GM21390 (cell line): ENCODE measurements around the gene RMC1.
"Not testable (repeated sequence)": the region's sequence is repeated elsewhere in the genome, so short reads cannot be mapped to it uniquely, and the experiment has no call there.

Experiments
- ATAC-seq: cut with Tn5 transposase; IDR thresholded peaks from one replicate; pipeline ENCODE4 v1.9.1; 2021; ENCODE audit not compliant: unreplicated experiment

The RMC1 gene

DNA sequence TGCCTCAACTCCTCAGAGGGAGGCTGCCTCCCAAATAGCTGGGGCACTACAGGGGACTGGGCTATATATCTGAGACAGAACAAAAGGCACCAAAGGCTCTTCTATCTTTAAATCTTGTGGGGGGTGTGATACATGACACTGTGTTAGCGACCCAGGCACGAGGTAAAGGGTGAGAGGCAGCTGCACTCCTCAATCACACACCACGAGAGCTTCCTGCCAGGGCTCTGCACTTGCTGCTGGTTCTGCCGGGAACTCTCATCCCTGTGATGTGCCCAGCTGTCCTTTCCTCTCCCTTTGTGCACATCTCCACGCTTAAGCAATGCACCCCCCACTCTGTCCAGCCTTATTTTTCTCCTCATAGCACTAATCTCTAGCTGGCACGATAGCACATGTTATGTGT, 50.6 kb downstream of the RMC1 start:
- ATAC-seq, result no peak

DNA sequence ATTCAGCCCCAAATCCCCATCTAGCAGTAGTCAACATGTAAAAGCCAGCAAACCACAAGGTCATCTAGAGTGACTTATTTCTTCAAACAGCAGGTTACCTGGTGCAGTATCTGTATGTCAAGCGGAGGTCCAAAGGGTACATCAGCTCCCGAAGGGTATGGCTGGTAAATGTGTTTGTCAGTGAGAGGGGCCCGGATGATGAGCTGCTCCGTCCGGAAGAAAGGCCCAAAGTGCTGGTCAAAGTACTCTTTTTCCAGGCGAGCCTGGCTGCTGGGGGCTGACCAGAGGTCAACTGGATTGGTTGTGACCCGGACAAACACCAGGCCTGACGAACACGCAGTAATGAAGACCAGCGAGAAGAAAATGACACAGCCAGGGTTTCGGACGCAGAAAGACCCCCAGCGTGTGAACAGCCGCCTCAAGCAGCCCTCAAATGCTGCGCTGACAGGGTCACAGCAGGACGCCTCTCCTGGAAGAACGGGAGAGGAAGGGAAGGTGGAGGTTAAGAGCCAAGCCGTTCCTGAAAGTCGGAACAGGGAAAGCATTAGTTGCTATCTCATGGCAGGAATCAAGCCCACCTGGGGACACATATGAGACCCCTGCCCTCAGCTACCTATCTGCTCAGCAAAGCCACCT, 53.0 kb downstream of the RMC1 start:
- ATAC-seq, result no peak

- ATAC-seq, result not testable (repeated sequence)
These were observed 54.2 kb downstream of the RMC1 start for GRCh38 chr18:23557511-23557910.

DNA sequence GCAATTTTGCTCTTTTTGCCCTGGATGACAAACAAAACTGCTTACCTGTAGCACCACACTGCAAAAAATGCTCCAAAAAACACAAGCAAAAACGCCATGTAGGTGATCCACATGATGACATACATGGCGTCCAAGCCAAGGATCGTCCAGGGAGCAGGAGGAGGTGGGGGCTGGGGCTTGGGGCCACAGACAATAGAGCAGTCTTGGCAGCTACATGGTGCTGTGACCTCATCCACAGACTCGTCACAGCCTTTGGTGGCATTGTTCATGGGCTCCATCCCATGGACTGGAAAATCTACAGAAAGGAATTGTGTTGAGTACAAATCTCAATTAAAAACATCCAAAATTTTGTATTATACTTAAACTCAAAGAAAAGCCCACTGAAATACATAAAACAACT, 56.9 kb downstream of the RMC1 start:
- no peak for ATAC-seq

GRCh38 chr18:23563377-23564043, 60.2 kb downstream of the RMC1 start:
- no peak for ATAC-seq

DNA sequence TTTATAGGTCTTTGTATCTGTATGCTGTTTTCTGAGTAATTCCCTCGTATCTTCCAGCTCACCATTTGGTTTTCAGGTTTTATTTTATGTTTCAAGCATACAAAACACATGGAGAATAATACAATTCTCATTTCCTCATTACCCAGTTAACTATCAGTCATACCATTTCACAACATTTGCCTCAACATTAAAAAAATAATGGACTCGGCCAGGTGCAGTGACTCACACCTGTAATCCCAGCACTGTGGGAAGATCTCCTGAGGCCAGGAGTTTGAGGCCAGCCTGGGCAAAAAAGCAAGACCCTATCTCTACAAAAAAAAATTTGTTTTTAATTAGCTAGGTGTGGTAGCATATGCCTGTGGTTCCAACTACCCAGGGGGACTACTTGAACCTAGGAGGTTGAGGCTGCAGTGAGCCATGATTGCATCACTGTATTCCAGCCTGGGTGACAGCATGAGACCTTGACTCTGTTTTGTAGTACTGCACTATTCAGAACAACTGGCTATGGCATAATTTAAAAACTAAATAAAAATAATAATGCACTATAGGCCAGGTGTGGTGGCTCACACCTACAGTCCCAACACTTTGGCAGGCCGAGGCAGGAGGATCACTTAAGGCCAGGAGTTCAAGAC, 62.7 kb downstream of the RMC1 start:
- ATAC-seq, result no peak

- no peak for ATAC-seq
These were observed 64.4 kb downstream of the RMC1 start for GRCh38 chr18:23567671-23568070.

DNA sequence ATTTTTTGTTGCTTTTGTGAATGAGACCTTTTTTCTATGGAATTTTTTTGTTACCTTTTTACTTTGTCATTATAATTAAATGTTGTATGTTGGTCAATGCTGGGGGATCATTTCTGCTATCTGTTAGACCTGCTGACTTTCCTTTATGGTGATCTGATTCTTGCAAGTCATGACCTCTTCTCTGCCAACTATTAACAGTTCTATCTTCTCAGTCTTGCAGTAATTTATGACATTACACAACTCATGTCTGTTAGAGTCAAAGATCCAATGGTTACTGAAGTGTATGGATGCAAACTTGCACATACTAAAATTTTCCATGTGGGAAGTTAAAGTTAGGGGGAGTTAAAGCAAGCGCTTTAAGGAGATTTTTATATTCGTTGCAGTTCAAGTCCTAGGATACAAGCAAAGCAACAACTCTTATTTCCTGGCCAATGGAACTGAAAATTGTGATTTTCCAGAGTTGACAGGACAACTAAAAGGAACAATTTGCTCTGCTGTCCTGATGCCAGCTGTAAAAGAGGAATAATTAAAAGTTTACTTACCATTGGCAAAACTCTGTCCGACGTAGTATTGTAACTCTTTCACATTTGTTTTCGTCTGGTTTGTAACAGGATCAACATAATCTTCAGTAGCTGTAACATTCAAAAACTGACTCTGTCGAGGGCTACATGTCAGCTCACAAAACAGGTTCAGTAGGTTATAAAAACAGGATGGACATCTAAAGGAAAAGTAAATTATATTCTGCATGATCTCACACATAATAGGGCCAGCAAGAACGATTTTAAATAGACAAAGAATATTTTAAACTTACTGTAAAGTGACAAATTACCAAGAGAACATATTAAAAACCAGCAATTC, 65.2 kb downstream of the RMC1 start:
- ATAC-seq, result no peak

DNA sequence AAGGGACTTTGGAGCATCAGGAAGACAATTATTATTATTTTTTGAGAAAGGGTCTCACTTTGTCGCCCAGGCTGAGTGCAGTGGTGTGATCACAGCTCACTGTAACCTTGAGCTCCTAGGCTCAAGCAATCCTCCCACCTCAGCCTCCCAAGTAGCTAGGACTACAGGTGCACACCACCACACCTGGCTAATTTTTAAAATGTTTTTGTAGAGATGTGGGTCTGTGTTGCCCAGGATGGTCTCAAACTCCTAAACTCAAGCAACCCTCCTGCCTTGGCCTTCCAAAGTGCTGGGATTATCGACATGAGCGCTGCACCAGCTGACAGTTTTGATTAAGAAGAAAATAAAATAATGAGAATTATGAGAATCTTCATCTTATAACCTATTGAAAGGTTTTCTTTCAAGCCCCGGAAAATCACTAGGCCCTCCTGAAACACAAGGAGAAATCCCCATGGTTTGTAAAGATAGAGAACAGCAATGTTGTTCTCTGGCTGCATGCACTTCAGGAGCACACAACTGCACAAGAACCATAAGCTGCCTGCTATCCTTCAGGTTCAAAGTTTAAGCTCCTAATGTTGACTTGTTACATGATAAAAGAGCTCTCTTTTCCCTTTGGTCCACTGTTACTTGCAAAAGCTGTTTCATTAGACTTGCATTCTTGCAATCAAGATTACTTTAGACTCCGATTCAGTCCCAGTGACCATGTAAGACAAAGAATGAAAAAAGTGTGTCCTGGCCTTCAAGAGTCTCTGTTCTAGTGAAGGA, 66.2 kb downstream of the RMC1 start:
- ATAC-seq, result no peak

GRCh38 chr18:23570912-23571504, 67.7 kb downstream of the RMC1 start:
- ATAC-seq, result no peak

DNA sequence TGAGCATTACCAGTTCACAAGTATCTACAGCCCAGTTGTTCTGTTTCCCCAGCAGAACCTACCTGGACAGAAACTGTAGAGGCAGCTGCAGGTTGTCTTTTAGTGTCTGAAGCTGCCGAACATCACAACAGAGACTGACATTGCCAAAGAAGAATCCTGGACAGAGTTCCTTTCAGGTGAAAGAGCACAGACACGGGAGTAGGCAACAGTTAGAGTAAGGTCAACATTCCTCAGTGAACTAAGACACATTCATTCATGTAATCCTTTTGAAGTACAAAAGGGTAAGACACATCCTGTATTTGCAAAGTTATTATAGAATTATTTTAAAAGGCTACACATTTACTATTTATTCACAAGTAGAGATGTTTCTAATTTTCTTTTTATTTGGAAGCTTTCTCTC, 68.7 kb downstream of the RMC1 start:
- no peak for ATAC-seq

GRCh38 chr18:23572570-23572969, 69.3 kb downstream of the RMC1 start:
- ATAC-seq, result no peak

DNA sequence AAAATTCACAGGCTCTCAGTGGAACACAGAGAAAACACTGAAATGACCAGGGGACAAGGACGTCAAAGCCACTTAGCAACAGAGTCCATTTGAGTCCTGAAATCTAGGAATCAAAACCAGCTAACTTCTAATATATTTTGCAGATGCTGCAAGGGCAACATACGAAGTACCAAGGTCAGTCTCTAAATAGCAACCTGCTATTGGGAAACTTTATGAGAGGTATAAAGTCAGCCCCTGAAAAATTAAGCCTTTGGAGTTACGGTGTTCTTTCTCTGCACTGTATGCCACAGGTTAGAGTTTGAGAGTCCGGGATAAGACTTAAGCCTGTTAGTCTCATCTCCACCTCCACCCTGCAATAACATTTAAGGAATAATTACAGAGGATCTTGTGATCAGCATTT, 69.7 kb downstream of the RMC1 start:
- no peak for ATAC-seq

- ATAC-seq, result no peak
These were observed 70.5 kb downstream of the RMC1 start for GRCh38 chr18:23573626-23574431.

- no peak for ATAC-seq
These were observed 71.4 kb downstream of the RMC1 start for GRCh38 chr18:23574611-23575308.

DNA sequence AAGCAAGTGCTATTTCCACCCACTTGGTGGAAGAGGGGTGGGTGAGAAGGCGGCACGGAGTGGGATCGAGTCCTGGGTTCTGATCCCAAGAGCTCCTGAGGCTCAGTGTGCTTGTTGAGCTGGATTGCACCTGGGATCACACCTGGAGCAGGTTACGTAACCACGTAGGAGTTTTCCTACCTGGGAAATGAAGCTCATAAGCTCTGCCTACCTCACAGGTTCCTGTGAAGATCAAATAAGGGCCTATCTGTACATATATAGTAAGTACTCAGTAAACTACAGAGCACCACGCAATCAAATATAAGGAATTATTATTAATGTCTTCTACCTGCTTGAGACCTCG, 72.0 kb downstream of the RMC1 start:
- ATAC-seq, result no peak

GRCh38 chr18:23577521-23577920, 74.2 kb downstream of the RMC1 start:
- not testable (repeated sequence) for ATAC-seq

- ATAC-seq, result peak; percentile 57
These were observed 74.9 kb downstream of the RMC1 start for GRCh38 chr18:23578067-23578701.
